Liver (tissue), 3 donors: ENCODE measurements around the gene APOL2.

Experiments used
- CTCF ChIP-seq: fragments of 150-350 bp; IDR thresholded peaks from 2 replicates; pipeline ENCODE4 v1.5.1; 2017; ENCODE audit warnings: improper control_type of control experiment, low read depth, low read length; ENCODE audit not compliant: missing input control
- FOXA1 ChIP-seq: IDR thresholded peaks from 2 replicates; pipeline ENCODE4 v1.6.1; 2016; ENCODE audit warnings: antibody characterized with exemption
- FOXA2 ChIP-seq: IDR thresholded peaks from 2 replicates; pipeline ENCODE4 v1.6.1; 2016; ENCODE audit warnings: antibody characterized with exemption
- HNF4A ChIP-seq, 2 donors: conservative IDR thresholded peaks; 2 replicates each; pipeline ENCODE4 v1.6.1; 2016; ENCODE audit warnings: antibody characterized with exemption in 2 of 2, mild to moderate bottlenecking in 2 of 2
- JUND ChIP-seq, 2 donors: IDR thresholded peaks; 2 replicates each; pipeline ENCODE4 v1.6.1; 2016; ENCODE audit warnings: antibody characterized with exemption in 2 of 2
- MAX ChIP-seq: IDR thresholded peaks from 2 replicates; pipeline ENCODE4 v1.6.1; 2016; ENCODE audit warnings: antibody characterized with exemption
- RAD21 ChIP-seq, 2 donors: IDR thresholded peaks; 2 replicates each; pipeline ENCODE4 v1.6.1; 2016; ENCODE audit warnings: antibody characterized with exemption in 2 of 2, mild to moderate bottlenecking in 2 of 2
- REST ChIP-seq: IDR thresholded peaks from 2 replicates; pipeline ENCODE4 v1.6.1; 2016; ENCODE audit warnings: antibody characterized with exemption, mild to moderate bottlenecking
- RXRA ChIP-seq, 2 donors: IDR thresholded peaks; 2 replicates each; pipeline ENCODE4 v1.6.1; 2017 to 2018; ENCODE audit warnings: antibody characterized with exemption in 2 of 2, mild to moderate bottlenecking in 1 of 2
- TAF1 ChIP-seq: conservative IDR thresholded peaks from 2 replicates; pipeline ENCODE4 v1.6.1; 2016; ENCODE audit warnings: antibody characterized with exemption, mild to moderate bottlenecking
- YY1 ChIP-seq: IDR thresholded peaks from 2 replicates; pipeline ENCODE4 v1.6.1; 2016; ENCODE audit warnings: antibody characterized with exemption, mild to moderate bottlenecking
- ZBTB33 ChIP-seq: IDR thresholded peaks from 2 replicates; pipeline ENCODE4 v1.6.1; 2016; ENCODE audit warnings: antibody characterized with exemption
- donor health status: healthy.
- donor health status: healthy.

- no peak for TF ChIP-seq TAF1
- TF ChIP-seq CTCF: no peak
- no peak for TF ChIP-seq YY1
- no peak for TF ChIP-seq REST
- no peak for TF ChIP-seq FOXA2
- TF ChIP-seq ZBTB33: no peak
- no peak for TF ChIP-seq JUND (IDR thresholded peaks at IDR 0.05)
- no peak for TF ChIP-seq MAX
- TF ChIP-seq RXRA (IDR thresholded peaks at IDR 0.05): no peak
- no peak for TF ChIP-seq RAD21 (IDR thresholded peaks at IDR 0.05)
- TF ChIP-seq FOXA1: no peak
- no peak for TF ChIP-seq HNF4A (conservative IDR thresholded peaks at IDR 0.05)
These were observed 29.1 kb downstream of the APOL2 start for GRCh38 chr22:36210224-36210623.
